GM21529 (cell line): ENCODE data around the gene PSMD2.

ENCODE experiments used
- ATAC-seq: cut with Tn5 transposase; IDR thresholded peaks from one replicate; pipeline ENCODE4 v1.9.1; 2021; ENCODE audit not compliant: unreplicated experiment

Gene PSMD2

GRCh38 chr3:184315871-184316661 is 17.0 kb downstream of the PSMD2 start:
- no peak for ATAC-seq

DNA sequence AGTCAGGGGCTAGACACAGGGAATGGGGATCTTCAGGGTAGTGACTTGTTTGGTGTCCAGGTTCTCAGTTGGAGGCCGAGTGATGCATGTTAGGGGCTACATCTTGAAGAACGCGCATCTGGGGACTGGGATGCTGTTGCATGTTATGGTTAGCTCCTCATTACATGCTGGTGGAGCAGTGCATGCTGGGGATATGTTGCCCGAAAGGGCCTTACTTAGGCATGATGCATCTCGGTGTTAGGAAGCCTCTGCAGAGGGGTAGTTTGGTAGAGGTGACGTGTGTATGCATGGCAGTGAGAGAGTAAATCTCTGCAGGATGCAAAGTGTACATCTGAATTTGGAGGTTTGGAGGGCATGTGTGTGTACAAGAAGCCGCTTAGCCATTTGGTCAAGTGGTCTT is 17.8 kb downstream of the PSMD2 start:
- ATAC-seq: no peak

DNA sequence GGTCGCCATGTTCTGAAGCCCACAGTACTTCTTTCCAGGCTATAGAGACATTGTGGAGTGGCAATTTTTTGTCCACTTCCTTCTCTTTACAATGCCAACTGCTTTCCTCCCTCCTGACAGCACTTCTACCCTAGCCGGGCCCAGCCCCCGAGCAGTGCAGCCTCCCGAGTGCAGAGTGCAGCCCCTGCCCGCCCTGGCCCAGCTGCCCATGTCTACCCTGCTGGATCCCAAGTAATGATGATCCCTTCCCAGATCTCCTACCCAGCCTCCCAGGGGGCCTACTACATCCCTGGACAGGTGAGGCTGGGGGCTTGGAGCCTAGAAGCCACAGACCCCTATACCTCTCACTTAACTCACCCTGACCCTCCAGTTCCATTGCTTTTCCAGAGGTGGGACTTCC is 18.2 kb downstream of the PSMD2 start:
- ATAC-seq: no peak

- no peak for ATAC-seq
Observed at GRCh38 chr3:184320104-184320445, 21.0 kb downstream of the PSMD2 start.

- ATAC-seq: no peak
Observed at GRCh38 chr3:184321666-184322065, 22.6 kb downstream of the PSMD2 start.

DNA sequence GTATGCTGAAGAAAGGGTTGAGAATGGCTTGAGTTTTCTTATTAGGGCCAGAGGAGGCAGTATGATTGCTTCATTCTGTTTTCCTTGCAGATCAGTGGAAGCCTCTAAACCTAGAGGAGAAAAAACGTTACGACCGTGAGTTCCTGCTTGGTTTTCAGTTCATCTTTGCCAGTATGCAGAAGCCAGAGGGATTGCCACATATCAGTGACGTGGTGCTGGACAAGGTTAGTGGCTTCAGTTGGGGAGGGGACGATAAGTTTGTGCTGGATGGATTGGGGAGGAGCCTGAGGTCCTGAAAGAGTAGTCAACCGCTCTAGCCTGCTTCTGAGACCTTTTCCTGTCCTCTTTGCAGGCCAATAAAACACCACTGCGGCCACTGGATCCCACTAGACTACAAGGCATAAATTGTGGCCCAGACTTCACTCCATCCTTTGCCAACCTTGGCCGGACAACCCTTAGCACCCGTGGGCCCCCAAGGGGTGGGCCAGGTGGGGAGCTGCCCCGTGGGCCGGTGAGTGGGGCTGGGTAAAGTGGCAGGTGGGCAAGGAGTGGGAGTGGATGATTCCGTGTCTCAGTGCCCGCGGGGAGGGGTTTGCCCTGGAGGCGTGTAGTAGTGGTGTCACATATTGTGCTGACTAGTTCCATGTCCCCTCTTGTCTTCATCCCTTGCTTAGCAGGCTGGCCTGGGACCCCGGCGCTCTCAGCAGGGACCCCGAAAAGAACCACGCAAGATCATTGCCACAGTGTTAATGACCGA is 23.9 kb downstream of the PSMD2 start:
- no peak for ATAC-seq

GRCh38 chr3:184323696-184324095 is 24.7 kb downstream of the PSMD2 start:
- ATAC-seq: no peak

- ATAC-seq: no peak
Observed at GRCh38 chr3:184325269-184325668, 26.2 kb downstream of the PSMD2 start.

GRCh38 chr3:184325715-184326369 is 26.8 kb downstream of the PSMD2 start:
- ATAC-seq: no peak

- no peak for ATAC-seq
Observed at GRCh38 chr3:184327171-184327570, 28.1 kb downstream of the PSMD2 start.

DNA sequence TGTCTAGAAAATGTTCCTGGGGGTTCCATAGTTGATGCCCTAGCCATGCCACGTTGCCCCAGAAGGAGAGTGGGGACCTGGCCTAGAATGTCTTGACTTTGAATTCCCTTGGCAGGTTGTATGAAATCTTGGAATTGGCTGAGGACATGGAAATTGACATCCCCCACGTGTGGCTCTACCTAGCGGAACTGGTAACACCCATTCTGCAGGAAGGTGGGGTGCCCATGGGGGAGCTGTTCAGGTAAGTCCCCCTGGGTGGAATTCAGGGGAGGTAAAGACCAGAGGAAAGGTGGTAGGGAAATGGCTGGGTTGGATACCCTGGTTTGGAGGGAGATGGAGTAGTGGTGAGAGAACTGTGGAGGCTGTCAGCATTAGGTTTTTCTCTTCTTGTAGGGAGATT is 29.5 kb downstream of the PSMD2 start:
- ATAC-seq: no peak

GRCh38 chr3:184332370-184333090 is 33.5 kb downstream of the PSMD2 start:
- ATAC-seq: no peak

GRCh38 chr3:184333190-184333589 is 34.1 kb downstream of the PSMD2 start:
- ATAC-seq: no peak

- no peak for ATAC-seq
Observed at GRCh38 chr3:184333700-184334099, 34.7 kb downstream of the PSMD2 start.

- ATAC-seq: no peak
Observed at GRCh38 chr3:184334470-184335158, 35.6 kb downstream of the PSMD2 start.

GRCh38 chr3:184335291-184335660 is 36.2 kb downstream of the PSMD2 start:
- ATAC-seq: no peak

DNA sequence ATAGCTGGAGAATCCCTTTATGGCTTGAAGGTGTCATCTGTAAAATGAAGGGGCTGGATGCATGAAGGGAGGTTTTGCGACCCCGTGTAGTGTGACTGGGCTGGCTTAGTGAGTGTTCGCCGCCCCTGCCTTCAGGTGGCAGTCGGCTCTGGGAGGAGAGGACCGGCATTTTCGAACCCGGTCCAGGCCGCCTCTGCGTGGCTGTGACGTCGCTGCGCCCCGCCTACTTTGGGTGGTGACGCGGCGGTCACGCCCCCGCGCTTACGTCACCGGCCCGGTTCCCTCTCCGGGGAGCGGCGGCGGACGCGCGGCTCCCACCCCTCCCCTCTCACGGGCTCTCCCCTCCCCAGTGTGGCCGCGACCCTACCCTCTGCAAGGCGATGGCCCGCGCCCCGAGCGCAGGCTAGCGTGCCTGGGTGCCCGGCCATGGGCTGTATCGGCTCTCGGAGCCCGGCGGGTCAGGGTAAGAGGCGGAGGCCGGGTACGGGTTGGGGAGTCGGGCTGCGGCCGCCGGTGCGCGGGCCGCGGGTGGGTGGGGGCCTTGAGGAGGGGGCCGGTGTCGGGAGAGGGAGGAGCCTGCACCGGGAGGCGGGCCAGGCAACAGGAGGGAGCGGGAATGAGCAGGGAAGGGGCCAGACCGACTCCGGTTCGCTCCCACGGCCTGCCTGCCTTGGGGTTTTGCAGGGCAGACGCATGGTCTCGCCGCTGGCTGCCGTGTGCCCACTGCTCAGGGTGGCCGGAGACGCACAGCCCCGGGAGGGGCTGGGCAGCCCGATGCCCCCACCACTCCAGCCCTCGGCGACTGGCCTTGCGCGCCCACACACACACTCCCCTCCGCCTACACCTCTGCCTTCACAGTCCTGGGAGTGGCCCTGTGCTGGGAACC is 36.9 kb downstream of the PSMD2 start:
- peak; percentile 74 for ATAC-seq

GRCh38 chr3:184336547-184337398 is 37.7 kb downstream of the PSMD2 start:
- ATAC-seq: no peak

DNA sequence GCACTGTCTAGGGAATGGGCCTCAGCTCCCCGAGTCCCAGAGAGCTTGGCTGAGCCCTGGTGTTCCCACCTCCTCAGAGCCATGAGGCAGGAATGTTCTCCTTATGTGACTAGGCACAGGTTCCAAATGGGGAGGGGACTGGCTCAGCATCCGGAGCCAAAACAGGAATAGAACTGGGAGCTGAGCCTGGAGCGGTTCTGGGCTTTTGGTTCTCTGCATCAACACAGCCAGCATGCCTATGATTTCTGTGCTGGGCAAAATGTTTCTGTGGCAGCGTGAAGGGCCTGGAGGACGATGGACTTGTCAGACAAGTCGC is 38.3 kb downstream of the PSMD2 start, which contains the start of gene FAM131A:
Gene FAM131A (plus strand): TSS at position 202 of the 316 bp plus-strand sequence. CDS start 31 bp downstream, at position 233.
- ATAC-seq: no peak
